ENCODE results near the gene EHF. TPM values are rescaled to one million over a fixed set of nuclear protein-coding genes. Genes with fewer than 3 reads are reported as not detected.

Gene EHF
- total RNA-seq, 4 donors from 2014 or later: 0.13 to 30.0 (median 1.0) TPM

DNA sequence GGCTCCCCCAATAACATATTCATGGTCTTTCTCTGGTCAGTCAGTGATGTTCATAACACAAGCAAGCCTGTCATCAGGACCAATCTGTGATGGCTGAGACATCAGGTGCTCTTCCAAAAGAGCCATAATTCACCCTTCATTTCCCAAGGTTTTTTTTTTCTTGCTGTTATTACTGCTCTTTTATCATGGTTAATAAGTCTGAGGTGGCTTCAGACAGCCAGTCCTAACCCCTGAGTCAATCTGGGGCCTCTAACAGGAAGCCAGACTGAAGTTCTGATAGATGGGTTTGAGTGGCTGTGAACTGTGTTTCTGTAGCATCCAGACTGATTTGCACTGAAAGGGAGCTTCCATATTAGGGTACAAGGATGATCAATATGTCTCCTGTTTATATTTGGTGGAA, 8.8 kb downstream of the EHF start:
- peaks cover 11% of the 10 kb centered on the region for H3K27me3 ChIP-seq
- TF ChIP-seq POLR2A (IDR thresholded peaks at IDR 0.05): no peak
- TF ChIP-seq, protein P1, sequence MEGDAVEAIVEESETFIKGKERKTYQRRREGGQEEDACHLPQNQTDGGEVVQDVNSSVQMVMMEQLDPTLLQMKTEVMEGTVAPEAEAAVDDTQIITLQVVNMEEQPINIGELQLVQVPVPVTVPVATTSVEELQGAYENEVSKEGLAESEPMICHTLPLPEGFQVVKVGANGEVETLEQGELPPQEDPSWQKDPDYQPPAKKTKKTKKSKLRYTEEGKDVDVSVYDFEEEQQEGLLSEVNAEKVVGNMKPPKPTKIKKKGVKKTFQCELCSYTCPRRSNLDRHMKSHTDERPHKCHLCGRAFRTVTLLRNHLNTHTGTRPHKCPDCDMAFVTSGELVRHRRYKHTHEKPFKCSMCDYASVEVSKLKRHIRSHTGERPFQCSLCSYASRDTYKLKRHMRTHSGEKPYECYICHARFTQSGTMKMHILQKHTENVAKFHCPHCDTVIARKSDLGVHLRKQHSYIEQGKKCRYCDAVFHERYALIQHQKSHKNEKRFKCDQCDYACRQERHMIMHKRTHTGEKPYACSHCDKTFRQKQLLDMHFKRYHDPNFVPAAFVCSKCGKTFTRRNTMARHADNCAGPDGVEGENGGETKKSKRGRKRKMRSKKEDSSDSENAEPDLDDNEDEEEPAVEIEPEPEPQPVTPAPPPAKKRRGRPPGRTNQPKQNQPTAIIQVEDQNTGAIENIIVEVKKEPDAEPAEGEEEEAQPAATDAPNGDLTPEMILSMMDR (IDR thresholded peaks at IDR 0.05): no peak
- no peak for TF ChIP-seq EP300 (IDR thresholded peaks at IDR 0.05)
- TF ChIP-seq POLR2AphosphoS5 (IDR thresholded peaks at IDR 0.05): no peak
- no peaks in the 10 kb centered on the region for H3K4me1 ChIP-seq
- no peak for ATAC-seq
- no peak overlapping the region for H3K27ac ChIP-seq
- no peaks in the 10 kb centered on the region for H3K36me3 ChIP-seq
- no peaks in the 10 kb centered on the region for H3K9me3 ChIP-seq
- H3K4me3 ChIP-seq: no peak overlapping the region

DNA sequence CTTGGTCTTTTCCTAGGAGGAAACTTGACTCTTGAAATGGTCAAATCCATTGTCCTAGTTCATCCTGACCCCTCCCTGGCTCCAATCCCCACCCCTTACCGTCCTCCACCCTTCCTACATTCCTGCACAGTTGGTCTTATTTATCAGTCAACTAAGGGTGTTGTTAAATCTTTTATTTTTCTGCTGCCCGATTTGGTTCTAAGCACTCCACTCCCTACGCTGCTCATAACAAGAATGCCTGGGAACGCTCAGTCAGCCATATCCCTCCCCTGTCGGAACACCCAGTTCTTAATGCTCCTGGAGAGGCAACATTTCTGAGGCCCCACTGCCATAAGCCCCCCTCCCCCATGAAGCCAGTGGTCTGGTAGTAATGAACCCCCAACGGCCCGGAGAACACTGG, 9.7 kb downstream of the EHF start:
- H3K9me3 ChIP-seq: no peaks in the 10 kb centered on the region
- TF ChIP-seq POLR2AphosphoS5 (IDR thresholded peaks at IDR 0.05): no peak
- TF ChIP-seq, protein P1 (IDR thresholded peaks at IDR 0.05): no peak
- TF ChIP-seq EP300 (IDR thresholded peaks at IDR 0.05): no peak
- no peak for TF ChIP-seq POLR2A (IDR thresholded peaks at IDR 0.05)
- no peak overlapping the region for H3K27ac ChIP-seq
- H3K36me3 ChIP-seq: no peaks in the 10 kb centered on the region
- WGBS, 2 donors (ENCODE audit: low coverage in 1 of 2): 77 to 82% methylated on average over 5 to 7 of the region's 7 CpGs
- H3K4me3 ChIP-seq: no peak overlapping the region
- no peak for ATAC-seq
- H3K27me3 ChIP-seq: peaks cover 4% of the 10 kb centered on the region
- H3K4me1 ChIP-seq: no peaks in the 10 kb centered on the region

DNA sequence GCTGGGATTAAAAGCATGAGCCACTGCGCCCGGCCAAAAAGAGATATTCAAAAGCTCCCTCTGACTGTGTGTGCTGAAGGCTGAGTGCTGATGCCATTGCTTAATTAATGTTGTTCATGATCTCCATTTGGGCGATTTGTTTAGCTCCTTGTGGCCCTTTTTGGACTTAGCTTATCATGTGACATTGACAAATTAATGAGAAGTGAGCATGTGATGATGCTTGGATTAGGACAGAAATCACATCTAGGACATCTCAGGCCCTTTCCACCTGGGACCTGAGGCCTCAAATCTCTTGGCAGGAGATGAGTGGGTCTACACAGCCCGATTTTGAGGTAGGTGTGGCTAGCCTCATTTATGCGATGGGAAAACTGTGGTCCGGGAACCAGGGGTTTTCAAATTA, 10.4 kb downstream of the EHF start:
- ATAC-seq: no peak
- Histone ChIP-seq H3K27me3 (no peaks in the 10 kb centered on the region), H3K27ac (no peak overlapping the region), H3K36me3 (no peaks in the 10 kb centered on the region), H3K9me3 (no peaks in the 10 kb centered on the region), H3K4me1 (no peaks in the 10 kb centered on the region), H3K4me3 (no peak overlapping the region)
- 74 to 78% methylated on average over 4 to 6 of the region's 6 CpGs for WGBS, 2 donors (ENCODE audit: low coverage in 1 of 2)
- TF ChIP-seq, protein P1 (IDR thresholded peaks at IDR 0.05): no peak

DNA sequence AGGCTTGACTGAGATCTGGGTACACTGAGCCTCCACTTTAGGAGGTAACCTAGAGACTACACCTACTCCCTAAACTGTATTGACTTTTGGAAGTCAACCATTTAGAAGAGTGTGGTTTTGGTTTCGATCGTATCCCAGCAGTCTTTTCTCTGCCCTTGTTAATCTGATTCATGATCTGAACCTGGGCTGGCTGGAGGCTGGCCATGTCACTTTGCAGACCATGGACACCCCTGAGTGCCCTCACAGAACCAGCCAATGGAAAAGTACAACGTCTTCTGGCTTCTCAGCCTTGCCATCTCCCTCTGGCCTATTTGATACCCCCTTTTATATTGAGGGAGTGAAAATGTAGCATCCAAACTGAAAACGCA, 10.8 kb downstream of the EHF start:
- no peak overlapping the region for H3K4me3 ChIP-seq

DNA sequence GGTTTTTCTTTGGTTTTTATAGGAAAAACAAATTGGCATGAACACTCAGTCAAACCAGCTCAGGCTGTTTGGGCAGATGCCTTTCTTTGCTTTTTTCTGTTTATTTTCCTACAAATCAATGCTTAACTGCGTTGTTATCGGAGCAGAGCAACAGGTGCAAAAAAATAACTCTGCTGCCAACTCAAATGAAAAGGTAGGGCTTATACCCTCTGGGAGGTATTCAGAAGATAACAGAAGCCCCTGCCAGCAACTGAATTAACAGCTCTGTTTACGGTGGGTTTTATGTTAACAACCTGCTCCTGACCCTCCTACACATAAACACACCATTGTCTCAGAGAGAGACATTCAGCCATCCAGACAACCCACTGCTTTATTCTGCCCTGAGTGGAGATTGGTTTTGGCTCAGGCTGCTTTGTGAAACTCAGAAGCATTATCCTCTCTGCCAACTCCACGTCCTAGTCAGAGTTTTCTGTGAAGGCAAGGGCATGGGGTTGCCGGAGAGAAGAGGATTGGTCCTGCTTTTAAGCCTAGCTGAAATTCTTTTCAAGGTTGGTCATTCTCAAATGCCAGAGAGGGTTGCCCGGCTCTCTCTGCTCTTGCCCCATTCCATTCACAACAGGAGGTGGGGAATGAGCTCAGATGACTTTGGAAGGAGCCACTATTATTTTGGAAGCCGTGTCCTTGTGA, 11.4 kb downstream of the EHF start:
- no peaks in the 10 kb centered on the region for H3K27me3 ChIP-seq
- H3K4me1 ChIP-seq: no peaks in the 10 kb centered on the region
- H3K9me3 ChIP-seq: no peaks in the 10 kb centered on the region
- H3K36me3 ChIP-seq: no peaks in the 10 kb centered on the region
- 44 to 45% methylated on average over 5 to 7 of the region's 7 CpGs for WGBS, 2 donors (ENCODE audit: low coverage in 1 of 2)
- H3K27ac ChIP-seq: no peak overlapping the region
- TF ChIP-seq POLR2A (IDR thresholded peaks at IDR 0.05) (no peak), EP300 (IDR thresholded peaks at IDR 0.05) (no peak), POLR2AphosphoS5 (IDR thresholded peaks at IDR 0.05) (no peak)
- TF ChIP-seq, protein P1 (IDR thresholded peaks at IDR 0.05): no peak
- ATAC-seq: no peak
- H3K4me3 ChIP-seq: no peak overlapping the region

More for the DNA sequence above, 10.8 kb downstream of the EHF start:
- Histone ChIP-seq H3K9me3 (no peaks in the 10 kb centered on the region), H3K4me1 (no peaks in the 10 kb centered on the region), H3K27me3 (no peaks in the 10 kb centered on the region), H3K27ac (no peak overlapping the region), H3K36me3 (no peaks in the 10 kb centered on the region)
- TF ChIP-seq POLR2AphosphoS5 (IDR thresholded peaks at IDR 0.05) (no peak), POLR2A (IDR thresholded peaks at IDR 0.05) (no peak), EP300 (IDR thresholded peaks at IDR 0.05) (no peak)
- TF ChIP-seq, protein P1 (IDR thresholded peaks at IDR 0.05): no peak
- WGBS, 2 donors (ENCODE audit: low coverage in 1 of 2): 67 to 73% methylated on average over 2 to 4 of the region's 4 CpGs
- ATAC-seq: no peak

Data from gastroesophageal sphincter (tissue), 4 donors.